T47D (cell line): ENCODE results near the gene PPP3CB.
A peak's percentile ranks its signal among the peaks of the same experiment; 100 is the strongest.
"Not testable (repeated sequence)": the region's sequence is repeated elsewhere in the genome, so short reads cannot be mapped to it uniquely, and the experiment has no call there.

Experiments
- DNase-seq, 2 experiments: peaks; one replicate each; pipeline versions ENCODE4 v3.0.0 to v3.0.0-alpha.2; 2011 to 2012; ENCODE audit warnings: low read depth in 1 of 2, low spot score in 1 of 2
- JUND ChIP-seq: IDR thresholded peaks from 2 replicates; pipeline ENCODE4 v1.6.1; 2012; ENCODE audit warnings: low read depth
- in situ Hi-C: cut with HindIII; loops from 2 replicates; pipeline ENCODE4 v1.10.0; 2016; ENCODE audit warnings: low sequenced_read_pairs, low pct_unique_long_range_greater_than_20kb

The PPP3CB gene

GRCh38 chr10:73404690-73405089 lies 91.1 kb downstream of the PPP3CB start:
- TF ChIP-seq JUND: no peak
- in situ Hi-C loops: no loop called here
- DNase-seq: no peak

- no peak for TF ChIP-seq JUND
- DNase-seq: no peak
- in situ Hi-C loops: no loop called here
Measured at GRCh38 chr10:73401636-73402035, 94.2 kb downstream of the PPP3CB start.

- no peak for TF ChIP-seq JUND
- DNase-seq: no peak
- in situ Hi-C loops: no loop called here
Measured at GRCh38 chr10:73399063-73399462, 96.8 kb downstream of the PPP3CB start.

GRCh38 chr10:73398024-73398423 lies 97.8 kb downstream of the PPP3CB start:
- DNase-seq: peak in 1 of 2 experiments; percentile 15
- no peak for TF ChIP-seq JUND
- in situ Hi-C loops: no loop called here

- DNase-seq, in situ Hi-C loops: not testable (repeated sequence)
Measured at GRCh38 chr10:73394325-73394724, 101.5 kb downstream of the PPP3CB start.

- in situ Hi-C loops: no loop called here
Measured at GRCh38 chr10:73388228-73388627, 107.6 kb downstream of the PPP3CB start.

GRCh38 chr10:73386583-73386982 lies 109.2 kb downstream of the PPP3CB start:
- no peak for TF ChIP-seq JUND
- DNase-seq: no peak
- in situ Hi-C loops: no loop called here

More at GRCh38 chr10:73388228-73388627, 107.6 kb downstream of the PPP3CB start:
- no peak for TF ChIP-seq JUND
- no peak for DNase-seq
